Naive thymus-derived CD4-positive, alpha-beta T cell (primary cell): ENCODE results near the gene ABR. TPM values are rescaled to one million over a fixed set of nuclear protein-coding genes. Genes with fewer than 3 reads are reported as not detected.

Experiments used
- ATAC-seq: fragments of 150-1000 bp; cut with Tn5 transposase; 2 replicates; pipeline ENCODE4 v1.10.0; 2021; ENCODE audit warnings: mild to moderate bottlenecking, moderate library complexity
- CTCF ChIA-PET: fragments of 350-600 bp; sonication (Branson Sonifier 250); formaldehyde crosslinking; loops from one replicate; lab custom pipeline; 2021; ENCODE audit warnings: antibody characterized with exemption; lab: Charles Lee
- POLR2A ChIA-PET: fragments of 350-600 bp; sonication (Branson Sonifier 250); formaldehyde crosslinking; loops from one replicate; lab custom pipeline; 2021; ENCODE audit warnings: antibody characterized with exemption, inconsistent platforms; lab: Charles Lee
- DNase-seq, 9 donors: peaks; one replicate each; pipeline versions ENCODE4 v3.0.0 to v3.0.0-alpha.2; 2020 to 2022; ENCODE audit warnings: mixed read lengths in 1 of 9
- H3K27ac ChIP-seq: one replicate; pipeline ENCODE4 v1.7.0; 2013; ENCODE audit warnings: mild to moderate bottlenecking, low read depth, low read length, moderate library complexity
- H3K27me3 ChIP-seq, 2 donors: one replicate each; pipeline ENCODE4 v1.7.0; 2013; ENCODE audit warnings: low read length in 2 of 2, mild to moderate bottlenecking in 2 of 2, moderate library complexity in 2 of 2; ENCODE audit not compliant: control insufficient read depth in 2 of 2, insufficient read depth in 2 of 2
- H3K36me3 ChIP-seq, 3 experiments: 1 replicate in 2 of 3; 2 replicates in 1 of 3; pipeline ENCODE4 v1.7.0; 2013; ENCODE audit warnings: low read length in 3 of 3, mild to moderate bottlenecking in 3 of 3, moderate library complexity in 1 of 3; ENCODE audit not compliant: insufficient read depth in 3 of 3, control insufficient read depth in 2 of 3
- H3K4me1 ChIP-seq, 2 donors: one replicate each; pipeline ENCODE4 v1.7.0; 2013; ENCODE audit warnings: low read length in 2 of 2, mild to moderate bottlenecking in 2 of 2, moderate library complexity in 1 of 2; ENCODE audit not compliant: control insufficient read depth in 2 of 2, insufficient read depth in 2 of 2
- H3K4me3 ChIP-seq: 2 replicates; pipeline ENCODE4 v1.7.0; 2013; ENCODE audit warnings: mild to moderate bottlenecking, low read length
- H3K9me3 ChIP-seq, 3 experiments: 1 replicate in 2 of 3; 2 replicates in 1 of 3; pipeline ENCODE4 v1.7.0; 2013; ENCODE audit warnings: low read length in 3 of 3; ENCODE audit not compliant: control insufficient read depth in 2 of 3
- H3K27ac Mint-ChIP-seq, 9 donors: one replicate each; pipeline ENCODE4 v1.8.0; 2020 to 2022; ENCODE audit warnings: mixed read lengths in 9 of 9, mild to moderate bottlenecking in 8 of 9, moderate library complexity in 5 of 9, inconsistent platforms in 2 of 9
- H3K27me3 Mint-ChIP-seq, 5 donors: one replicate each; pipeline ENCODE4 v1.8.0; 2021 to 2022; ENCODE audit warnings: mixed read lengths in 5 of 5, mild to moderate bottlenecking in 1 of 5
- H3K36me3 Mint-ChIP-seq, 5 donors: one replicate each; pipeline ENCODE4 v1.8.0; 2020 to 2022; ENCODE audit warnings: mixed read lengths in 5 of 5, mild to moderate bottlenecking in 3 of 5, inconsistent platforms in 1 of 5
- H3K4me1 Mint-ChIP-seq, 7 donors: one replicate each; pipeline ENCODE4 v1.8.0; 2020 to 2022; ENCODE audit warnings: mixed read lengths in 7 of 7, mild to moderate bottlenecking in 3 of 7, inconsistent platforms in 1 of 7
- H3K4me3 Mint-ChIP-seq, 10 donors: one replicate each; pipeline ENCODE4 v1.8.0; 2020 to 2022; ENCODE audit warnings: mild to moderate bottlenecking in 10 of 10, mixed read lengths in 10 of 10, moderate library complexity in 6 of 10, inconsistent platforms in 2 of 10
- H3K9me3 Mint-ChIP-seq, 11 donors: one replicate each; pipeline ENCODE4 v1.8.0; 2020 to 2022; ENCODE audit warnings: mixed read lengths in 11 of 11, mild to moderate bottlenecking in 4 of 11, inconsistent platforms in 1 of 11, moderate library complexity in 1 of 11
- intact Hi-C, 2 donors: fragments of 100-400 bp; cut with micrococcal nuclease; formaldehyde crosslinking; loops; one replicate each; pipeline ENCODE4 v1.15.1; 2023
- polyA plus RNA-seq, 2 donors: library from polyadenylated mRNA; unstranded; fragments of 300-500 nt; fragmentation: Illumina TruSeq; gene quantifications; one replicate each; pipeline ENCODE4 v1.2.3, GENCODE V29; 2021
- total RNA-seq, 6 experiments: library from RNA in 5 of 6; stranded (reverse) in 5 of 6; gene quantifications; 1 replicate in 5 of 6; 2 replicates in 1 of 6; pipeline ENCODE4 v1.2.3 and lab custom pipeline; 2021 to 2026

Gene ABR
- total and polyA plus RNA-seq, 7 experiments from 2014 or later = 13.1 to 152 (median 139) TPM

DNA sequence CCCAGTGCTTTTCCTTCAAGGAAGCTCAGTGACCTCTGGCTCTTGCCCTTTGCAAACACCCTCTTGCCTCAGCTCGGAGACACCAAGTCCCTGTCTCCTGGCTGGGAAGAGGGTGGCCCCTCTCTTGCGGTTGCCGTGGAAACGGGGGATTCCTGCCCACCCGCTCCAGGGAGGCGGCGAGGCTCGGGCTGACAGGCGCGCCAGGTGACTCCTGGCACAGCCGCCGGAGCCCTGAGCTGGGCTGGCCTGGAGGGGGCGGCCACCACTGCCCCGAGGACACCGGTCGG lies 71.4 kb downstream of the ABR start:
- H3K4me1 Mint-ChIP-seq = peaks cover 16 to 53% (median 35%) of the 10 kb centered on the region in 7 donors
- H3K27ac ChIP-seq = peak overlapping the region; percentile 71
- H3K9me3 ChIP-seq = no peaks in the 10 kb centered on the region
- H3K4me3 Mint-ChIP-seq = peak overlapping the region; percentile 62 to 89 (median 81)
- H3K27ac Mint-ChIP-seq = peak overlapping the region in 8 of 9 donors; percentile 46 to 90 (median 80)
- peaks cover 9 to 22% of the 10 kb centered on the region in 2 donors for H3K4me1 ChIP-seq
- peak overlapping the region; percentile 71 for H3K4me3 ChIP-seq
- H3K27me3 Mint-ChIP-seq = no peaks in the 10 kb centered on the region
- H3K36me3 ChIP-seq = no peaks in the 10 kb centered on the region
- no peaks in the 10 kb centered on the region for H3K9me3 Mint-ChIP-seq
- DNase-seq = peak in 3 of 9 donors; percentile 13 to 36 (median 15)
- CTCF ChIA-PET = no interaction called here
- H3K36me3 Mint-ChIP-seq = peaks cover 0 to 6% (median 0%) of the 10 kb centered on the region in 5 donors
- no peak for ATAC-seq
- H3K27me3 ChIP-seq = no peaks in the 10 kb centered on the region
- intact Hi-C loops = loop anchor here in 1 of 2 donors (2.0 to 10.0 kb wide), 3 partner anchors 54 to 579 kb away; partner anchors contain the start of gene TIMM22
- POLR2A ChIA-PET = interaction anchor here (0.9 to 2.5 kb wide), 4 partner anchors 8 to 69 kb away, joined by 3 to 17 read pairs (median 4); no protein-coding TSS in a partner anchor

DNA sequence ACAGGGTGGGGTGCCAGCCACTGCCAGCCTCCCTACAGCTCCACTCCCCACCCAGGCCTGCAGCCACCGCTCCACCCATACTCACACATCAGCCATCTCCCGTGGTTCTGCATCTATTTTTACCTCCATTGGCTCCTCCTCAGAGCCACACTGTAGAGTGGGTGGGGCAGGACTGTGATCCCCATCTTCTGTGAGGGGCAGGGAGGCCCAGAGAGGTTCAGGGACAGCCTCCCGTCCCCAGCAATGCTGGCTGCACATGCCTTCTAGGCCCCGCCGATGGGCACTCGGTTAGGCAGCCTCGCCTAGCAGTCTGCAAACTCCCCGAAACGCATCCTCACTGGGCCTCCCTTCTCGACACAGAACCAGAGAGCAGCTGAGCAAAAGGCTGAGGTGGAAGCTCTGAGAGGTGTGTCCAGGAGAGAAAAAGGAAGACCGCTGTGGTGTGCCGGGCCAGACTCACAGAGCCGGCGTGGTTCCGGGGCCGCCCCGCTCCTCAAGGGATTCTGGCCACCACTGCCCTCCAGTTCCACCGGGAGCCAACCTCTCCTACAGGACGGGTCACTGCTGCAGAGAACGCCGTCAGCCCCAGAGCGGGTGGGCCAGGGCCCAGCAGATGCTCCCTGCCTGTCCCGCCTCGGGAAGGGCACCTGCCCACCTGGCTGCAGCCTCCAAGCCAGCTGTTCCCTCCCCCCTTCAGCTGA lies 71.9 kb downstream of the ABR start:
- no peak for ATAC-seq
- intact Hi-C loops = loop anchor here in 1 of 2 donors (2.0 to 10.0 kb wide), 3 partner anchors 53 to 579 kb away; partner anchors contain the start of gene TIMM22
- Histone ChIP-seq H3K27ac (peak overlapping the region; percentile 71), H3K27me3 (no peaks in the 10 kb centered on the region), H3K4me3 (peak overlapping the region; percentile 71), H3K36me3 (no peaks in the 10 kb centered on the region), H3K9me3 (no peaks in the 10 kb centered on the region), H3K4me1 (peaks cover 9 to 22% of the 10 kb centered on the region in 2 donors)
- H3K27ac Mint-ChIP-seq = peak overlapping the region; percentile 51 to 92 (median 81)
- peak in 4 of 9 donors; percentile 15 to 27 (median 20) for DNase-seq
- ChIA-PET POLR2A (interaction anchor here (0.9 to 2.5 kb wide), 4 partner anchors 8 to 69 kb away, joined by 3 to 17 read pairs (median 4); no protein-coding TSS in a partner anchor), CTCF (interaction anchor here (0.6 kb wide), 1 partner anchor 34 kb away, joined by 6 read pairs; no protein-coding TSS in a partner anchor)
- H3K27me3 Mint-ChIP-seq = no peaks in the 10 kb centered on the region
- H3K4me1 Mint-ChIP-seq = peaks cover 16 to 54% (median 36%) of the 10 kb centered on the region in 7 donors
- H3K9me3 Mint-ChIP-seq = no peaks in the 10 kb centered on the region
- H3K4me3 Mint-ChIP-seq = peak overlapping the region; percentile 62 to 89 (median 81)
- peaks cover 0 to 6% (median 0%) of the 10 kb centered on the region in 5 donors for H3K36me3 Mint-ChIP-seq

DNA sequence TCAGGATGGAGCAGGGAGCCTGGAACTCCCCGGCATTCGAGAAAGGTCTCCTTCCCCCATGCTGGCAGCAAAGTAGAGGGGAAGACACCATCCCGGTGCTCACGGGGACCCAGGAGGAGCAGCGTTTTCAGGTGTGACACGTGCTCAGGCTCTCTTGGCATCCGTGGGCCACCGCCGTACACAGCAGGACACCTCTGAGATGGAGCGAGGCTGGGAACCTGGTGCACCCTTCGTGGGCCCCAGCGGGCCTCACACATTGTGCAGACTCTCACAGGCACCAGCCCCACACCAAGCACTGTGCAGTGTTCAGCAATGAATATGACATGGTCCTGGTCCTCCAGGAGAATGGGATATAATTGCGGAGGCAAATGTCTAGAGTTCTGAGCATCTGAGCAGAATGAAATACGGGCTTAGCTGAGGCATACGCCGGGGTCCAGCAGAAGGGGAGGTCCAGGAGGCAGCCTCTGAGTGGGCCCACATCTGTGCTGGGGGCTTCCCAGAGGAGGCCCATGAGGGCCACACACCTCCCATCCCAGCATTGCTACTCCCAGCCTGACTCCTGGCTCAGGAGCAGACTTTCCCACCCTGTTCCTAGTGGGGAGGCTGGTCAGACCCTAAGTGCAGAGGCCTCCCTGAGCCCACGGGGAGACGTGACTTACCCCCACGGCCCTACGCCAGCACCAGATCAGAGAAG lies 72.6 kb downstream of the ABR start:
- ChIA-PET POLR2A (interaction anchor here (2.5 kb wide), 1 partner anchor 11 kb away, joined by 17 read pairs; no protein-coding TSS in a partner anchor), CTCF (interaction anchor here (0.6 kb wide), 1 partner anchor 35 kb away, joined by 6 read pairs; no protein-coding TSS in a partner anchor)
- Histone ChIP-seq H3K4me3 (no peak overlapping the region), H3K4me1 (peaks cover 9 to 22% of the 10 kb centered on the region in 2 donors), H3K36me3 (no peaks in the 10 kb centered on the region), H3K9me3 (no peaks in the 10 kb centered on the region), H3K27me3 (no peaks in the 10 kb centered on the region), H3K27ac (peak overlapping the region; percentile 71)
- ATAC-seq (no peak), DNase-seq (no peak)
- Mint-ChIP-seq H3K4me1 (peaks cover 16 to 54% (median 35%) of the 10 kb centered on the region in 7 donors), H3K27ac (peak overlapping the region; percentile 51 to 92 (median 81)), H3K4me3 (peak overlapping the region; percentile 62 to 89 (median 81)), H3K27me3 (no peaks in the 10 kb centered on the region), H3K9me3 (no peaks in the 10 kb centered on the region), H3K36me3 (peaks cover 0 to 6% (median 0%) of the 10 kb centered on the region in 5 donors)
- intact Hi-C loops = loop anchor here in 1 of 2 donors (5.0 to 10.0 kb wide), 2 partner anchors 52 to 580 kb away; no protein-coding TSS in a partner anchor

DNA sequence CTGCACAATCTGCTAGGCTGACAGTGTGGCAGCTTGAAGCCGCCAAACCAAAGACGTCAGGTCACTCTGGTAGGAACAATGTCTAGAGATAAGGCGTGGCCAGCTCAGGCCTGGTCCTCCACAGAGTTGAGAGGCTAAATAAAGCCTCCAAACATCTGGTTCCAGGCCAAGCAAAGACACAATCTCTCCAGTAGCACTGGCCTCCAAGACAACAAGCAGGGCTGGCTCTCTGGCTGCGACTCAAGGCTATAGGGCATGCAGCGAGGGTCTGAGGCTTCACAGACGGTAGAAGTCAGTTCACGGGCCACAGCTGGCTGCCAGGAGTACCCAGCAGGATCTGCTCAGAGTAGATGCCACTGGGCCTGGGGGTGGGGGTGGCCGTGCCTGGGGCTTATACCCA lies 75.6 kb downstream of the ABR start:
- Mint-ChIP-seq H3K27me3 (no peaks in the 10 kb centered on the region), H3K4me1 (peaks cover 7 to 38% (median 29%) of the 10 kb centered on the region in 7 donors), H3K27ac (no peak overlapping the region), H3K9me3 (no peaks in the 10 kb centered on the region), H3K36me3 (peaks cover 0 to 20% (median 7%) of the 10 kb centered on the region in 5 donors), H3K4me3 (no peak overlapping the region)
- peaks cover 0 to 7% (median 0%) of the 10 kb centered on the region in 3 experiments for H3K36me3 ChIP-seq
- peaks cover 5 to 12% of the 10 kb centered on the region in 2 donors for H3K4me1 ChIP-seq
- H3K4me3 ChIP-seq = no peak overlapping the region
- ChIA-PET POLR2A (no interaction called here), CTCF (no interaction called here)
- ATAC-seq (no peak), DNase-seq (no peak)
- no peaks in the 10 kb centered on the region for H3K27me3 ChIP-seq
- no peaks in the 10 kb centered on the region for H3K9me3 ChIP-seq
- intact Hi-C loops = loop anchor here in 1 of 2 donors (10.0 kb wide), 1 partner anchor 49 kb away; no protein-coding TSS in a partner anchor
- no peak overlapping the region for H3K27ac ChIP-seq

DNA sequence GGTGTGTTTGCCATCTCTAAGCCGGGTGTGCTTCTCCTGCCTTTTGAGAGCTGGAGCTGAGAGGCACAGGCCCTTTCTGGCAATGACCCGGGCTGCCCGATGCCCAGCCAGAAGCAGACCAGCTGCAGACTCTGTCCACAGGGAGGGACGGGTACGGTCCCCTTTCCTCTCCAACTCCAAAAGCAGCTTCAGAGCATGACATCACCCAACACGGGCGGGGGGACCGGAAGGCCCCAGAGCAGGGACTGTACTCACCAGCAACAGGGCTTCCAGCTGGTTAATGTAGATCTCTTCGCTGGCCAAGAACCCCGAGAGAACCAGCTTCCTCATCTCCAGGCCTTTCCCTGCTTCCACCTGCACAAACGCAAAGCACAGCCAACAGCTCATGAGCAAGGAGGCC lies 79.4 kb downstream of the ABR start:
- no peaks in the 10 kb centered on the region for H3K27me3 ChIP-seq
- POLR2A ChIA-PET = interaction anchor here (0.7 to 1.3 kb wide), 2 partner anchors 8 to 12 kb away, joined by 3 to 5 read pairs; no protein-coding TSS in a partner anchor
- no peaks in the 10 kb centered on the region for H3K27me3 Mint-ChIP-seq
- intact Hi-C loops = loop anchor here in 1 of 2 donors (10.0 kb wide), 1 partner anchor 46 kb away; no protein-coding TSS in a partner anchor
- peaks cover 0 to 15% of the 10 kb centered on the region in 2 donors for H3K4me1 ChIP-seq
- no peak overlapping the region for H3K27ac ChIP-seq
- peaks cover 17 to 42% (median 32%) of the 10 kb centered on the region in 7 donors for H3K4me1 Mint-ChIP-seq
- no peaks in the 10 kb centered on the region for H3K9me3 ChIP-seq
- no peak overlapping the region for H3K4me3 Mint-ChIP-seq
- DNase-seq (no peak), ATAC-seq (no peak)
- H3K36me3 ChIP-seq = peaks cover 0 to 8% (median 0%) of the 10 kb centered on the region in 3 experiments
- H3K4me3 ChIP-seq = no peak overlapping the region
- H3K9me3 Mint-ChIP-seq = no peaks in the 10 kb centered on the region
- CTCF ChIA-PET = no interaction called here
- no peak overlapping the region for H3K27ac Mint-ChIP-seq
- H3K36me3 Mint-ChIP-seq = peaks cover 0 to 31% (median 13%) of the 10 kb centered on the region in 5 donors

DNA sequence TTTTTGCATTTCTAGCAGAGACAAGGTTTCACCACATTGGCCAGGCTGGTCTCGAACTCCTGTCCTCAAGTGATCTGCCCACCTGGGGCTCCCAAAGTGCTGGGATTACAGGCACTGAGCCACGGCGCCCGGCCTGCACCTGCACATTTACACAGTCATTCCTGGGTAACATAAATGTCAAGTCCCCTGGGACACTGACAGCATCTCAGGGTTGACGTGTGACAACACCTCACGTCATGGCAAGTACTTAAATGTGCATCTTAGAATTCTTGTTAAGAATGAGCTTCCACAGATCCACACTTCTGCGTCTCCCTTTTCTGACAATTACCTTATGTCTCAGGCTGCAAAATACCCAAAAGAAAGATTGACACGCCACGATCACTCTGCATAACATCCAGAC lies 80.5 kb downstream of the ABR start:
- Mint-ChIP-seq H3K9me3 (no peaks in the 10 kb centered on the region), H3K4me3 (no peak overlapping the region), H3K4me1 (peaks cover 17 to 48% (median 37%) of the 10 kb centered on the region in 7 donors), H3K27ac (peak overlapping the region in 4 of 9 donors; percentile 1 to 65 (median 19)), H3K27me3 (no peaks in the 10 kb centered on the region), H3K36me3 (peaks cover 3 to 37% (median 13%) of the 10 kb centered on the region in 5 donors)
- intact Hi-C loops = no loop called here
- Histone ChIP-seq H3K27ac (no peak overlapping the region), H3K4me3 (no peak overlapping the region), H3K4me1 (peaks cover 0 to 15% of the 10 kb centered on the region in 2 donors), H3K27me3 (no peaks in the 10 kb centered on the region), H3K36me3 (peaks cover 0 to 14% (median 0%) of the 10 kb centered on the region in 3 experiments), H3K9me3 (no peaks in the 10 kb centered on the region)
- POLR2A ChIA-PET = interaction anchor here (1.0 kb wide), 1 partner anchor 17 kb away, joined by 3 read pairs; no protein-coding TSS in a partner anchor
- CTCF ChIA-PET = no interaction called here
- no peak for DNase-seq
- ATAC-seq = no peak
